Astrocyte of the spinal cord (primary cell): Measurements from ENCODE around the gene CLN6.

Experiments used
- DNase-seq: peaks from one replicate; pipeline ENCODE4 v3.0.0; 2011; ENCODE audit warnings: low read depth, low spot score
- H3K4me3 ChIP-seq: 2 replicates; pipeline ENCODE4 v1.5.1; 2011; ENCODE audit warnings: low read depth, mild to moderate bottlenecking, low read length, moderate library complexity
- CTCF ChIP-seq: IDR thresholded peaks from 2 replicates; pipeline ENCODE4 v1.5.1; 2012; ENCODE audit warnings: low read depth, mild to moderate bottlenecking, low read length, inconsistent platforms
- in situ Hi-C: cut with HindIII; loops from 2 replicates; pipeline ENCODE4 v1.10.0; 2017; ENCODE audit warnings: low sequenced_read_pairs

The CLN6 gene

GRCh38 chr15:68229386-68230156 is at the start of gene CLN6:
Gene CLN6, minus strand, starts transcription at chr15:68229728. Its CDS starts 144 bp downstream, at chr15:68229584.
- no peak for TF ChIP-seq CTCF
- in situ Hi-C loops = no loop called here
- H3K4me3 ChIP-seq = peak within 1 kb of the TSS; percentile 69
- DNase-seq = peak; percentile 75

GRCh38 chr15:68278595-68279405 is 49.3 kb upstream of the CLN6 start:
- peak; percentile 49 for DNase-seq
- peak overlapping the region; percentile 85 for H3K4me3 ChIP-seq
- no peak for TF ChIP-seq CTCF
- in situ Hi-C loops = no loop called here

GRCh38 chr15:68278345-68278594 is 48.7 kb upstream of the CLN6 start:
- peak; percentile 41 for TF ChIP-seq CTCF
- in situ Hi-C loops = no loop called here
- H3K4me3 ChIP-seq = peak overlapping the region; percentile 85
- DNase-seq = no peak

DNA sequence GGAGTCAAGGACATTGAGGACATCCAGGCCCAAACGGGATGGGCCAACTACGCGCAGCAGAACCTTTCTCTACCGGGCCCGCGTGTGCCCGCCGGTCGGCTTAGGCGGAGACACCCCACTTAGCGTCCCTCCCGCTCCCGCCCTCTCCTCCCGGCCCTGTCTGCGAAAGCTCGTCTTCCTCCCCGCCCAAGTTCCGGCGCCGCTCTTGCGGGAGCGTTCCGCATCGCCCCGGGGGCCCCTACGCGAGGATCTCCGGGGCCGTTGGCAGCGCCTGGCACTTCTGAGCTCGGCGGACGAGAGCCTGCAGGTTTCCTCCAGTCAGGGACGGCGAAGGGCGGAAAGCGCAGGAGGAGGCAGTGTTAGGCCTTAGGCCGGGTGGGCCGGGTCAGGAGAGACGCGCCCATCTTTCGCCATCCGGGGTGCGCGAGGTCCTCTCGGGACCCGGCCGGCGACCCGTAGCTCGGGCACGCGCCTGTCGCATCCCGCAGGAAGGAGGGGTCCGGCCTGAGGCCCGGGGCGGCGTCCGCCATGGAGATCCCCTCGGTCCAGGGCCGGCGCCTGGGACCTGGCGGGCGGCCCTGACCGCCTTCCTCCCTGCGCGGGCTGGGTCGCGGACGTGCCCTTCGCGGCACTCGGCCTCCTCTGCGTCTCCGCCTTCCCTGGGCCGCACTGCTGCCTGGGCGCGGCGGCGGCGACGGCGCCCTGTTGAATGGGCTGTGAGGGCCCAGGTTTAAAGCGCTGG is 48.2 kb upstream of the CLN6 start, which contains the start of gene FEM1B:
FEM1B (plus strand) TSS at position 143 of the 742 bp plus-strand sequence. CDS start 673 bp downstream, outside the sequence.
- TF ChIP-seq CTCF = no peak
- peak; percentile 96 for DNase-seq
- in situ Hi-C loops = no loop called here
- H3K4me3 ChIP-seq = peak within 1 kb of the TSS; percentile 85

DNA sequence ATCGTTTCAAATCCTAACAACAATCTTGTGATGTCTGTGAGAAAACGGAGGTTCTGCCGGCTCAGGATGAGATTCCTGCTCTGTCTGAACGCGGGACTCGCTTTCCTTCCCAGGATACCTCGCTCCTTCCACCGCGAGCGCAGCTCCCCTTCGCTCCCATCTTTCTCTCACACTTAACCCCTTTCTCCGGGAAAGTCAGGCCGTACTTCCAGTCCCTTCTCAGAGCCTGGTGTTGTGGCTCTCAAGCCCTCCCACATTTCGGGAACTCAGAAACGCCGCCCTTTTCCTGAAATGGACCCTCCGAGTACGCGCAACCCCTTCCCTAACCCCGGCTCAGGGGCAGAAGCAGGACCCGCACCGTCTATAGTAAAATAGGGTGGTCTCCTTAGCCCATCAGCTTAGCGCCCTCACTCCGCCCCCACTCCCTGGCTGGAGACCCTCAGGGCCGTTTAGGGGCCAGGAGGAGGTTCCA is 47.6 kb upstream of the CLN6 start:
- H3K4me3 ChIP-seq = peak overlapping the region; percentile 85
- in situ Hi-C loops = no loop called here
- TF ChIP-seq CTCF = no peak
- DNase-seq = no peak

GRCh38 chr15:68276668-68277067 is 47.1 kb upstream of the CLN6 start:
- no peak for DNase-seq
- in situ Hi-C loops = no loop called here
- H3K4me3 ChIP-seq = peak overlapping the region; percentile 85
- no peak for TF ChIP-seq CTCF
